ENCODE results near the gene CLEC3B. TPM values are rescaled to one million over a fixed set of nuclear protein-coding genes. Genes with fewer than 3 reads are reported as not detected.

The CLEC3B gene
- total RNA-seq, 4 donors from 2014 or later, result 20.4 to 127 (median 77.6) TPM

DNA sequence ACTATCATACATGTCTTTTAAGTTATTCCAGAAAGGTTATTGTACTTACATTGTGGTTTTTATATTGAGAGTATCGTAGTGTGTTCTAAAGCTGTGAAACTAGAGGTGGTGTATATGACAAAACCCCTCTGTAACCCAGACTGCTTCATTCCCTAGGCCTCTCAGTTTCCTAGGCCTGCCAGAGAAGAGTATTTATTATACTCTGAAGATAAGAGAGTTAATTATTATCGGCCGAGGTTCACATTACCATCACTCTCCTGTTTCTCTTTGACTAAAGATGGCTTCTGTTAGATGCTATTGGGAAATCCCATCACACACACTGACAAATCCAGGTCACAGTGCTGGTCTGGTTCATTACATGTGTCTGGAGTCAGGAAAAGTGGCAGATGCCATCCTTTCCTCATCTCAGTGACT, 29.5 kb upstream of the CLEC3B start:
- no peak for TF ChIP-seq POLR2AphosphoS5 (IDR thresholded peaks at IDR 0.05)
- TF ChIP-seq POLR2A (IDR thresholded peaks at IDR 0.05), result no peak
- H3K4me1 ChIP-seq, result peaks cover 0 to 28% (median 6%) of the 10 kb centered on the region in 3 donors
- H3K36me3 ChIP-seq, result peaks cover 0 to 77% of the 10 kb centered on the region in 2 donors
- H3K27ac ChIP-seq, result no peak overlapping the region
- no peaks in the 10 kb centered on the region for H3K27me3 ChIP-seq
- 70 to 76% methylated on average over 3 of the region's 3 CpGs for WGBS, 2 donors (ENCODE audit: low coverage in 1 of 2)
- no peak for ATAC-seq
- no peak overlapping the region for H3K4me3 ChIP-seq
- no peaks in the 10 kb centered on the region for H3K9me3 ChIP-seq

DNA sequence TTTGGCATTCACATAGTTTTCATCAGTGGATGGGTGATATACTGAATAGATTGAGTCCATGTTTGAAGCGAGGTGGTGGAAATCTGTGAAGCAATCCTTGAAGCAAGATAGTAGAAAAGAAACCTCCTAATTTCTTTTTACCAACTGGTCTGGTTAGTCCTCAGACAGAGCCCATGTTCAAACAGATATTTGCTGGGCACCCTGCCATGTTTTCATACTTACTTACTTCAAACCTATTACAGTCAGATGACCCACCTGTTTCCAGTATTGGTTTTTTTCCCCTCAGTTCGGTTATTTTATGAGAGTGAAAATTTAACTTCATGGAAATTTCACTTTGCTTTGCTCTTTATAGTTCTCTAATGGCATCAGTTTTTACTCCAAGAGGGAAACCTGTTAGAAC, 26.3 kb upstream of the CLEC3B start:
- H3K9me3 ChIP-seq, result peaks cover 0 to 2% (median 0%) of the 10 kb centered on the region in 3 donors
- no peaks in the 10 kb centered on the region for H3K27me3 ChIP-seq
- 75 to 77% methylated on average over 2 of the region's 2 CpGs for WGBS, 2 donors (ENCODE audit: low coverage in 1 of 2)
- no peak overlapping the region for H3K27ac ChIP-seq
- peaks cover 0 to 13% (median 6%) of the 10 kb centered on the region in 3 donors for H3K4me1 ChIP-seq
- H3K36me3 ChIP-seq, result peaks cover 0 to 87% of the 10 kb centered on the region in 2 donors
- TF ChIP-seq POLR2AphosphoS5 (IDR thresholded peaks at IDR 0.05) (no peak), EP300 (IDR thresholded peaks at IDR 0.05) (no peak), POLR2A (IDR thresholded peaks at IDR 0.05) (no peak)
- TF ChIP-seq, protein P1, sequence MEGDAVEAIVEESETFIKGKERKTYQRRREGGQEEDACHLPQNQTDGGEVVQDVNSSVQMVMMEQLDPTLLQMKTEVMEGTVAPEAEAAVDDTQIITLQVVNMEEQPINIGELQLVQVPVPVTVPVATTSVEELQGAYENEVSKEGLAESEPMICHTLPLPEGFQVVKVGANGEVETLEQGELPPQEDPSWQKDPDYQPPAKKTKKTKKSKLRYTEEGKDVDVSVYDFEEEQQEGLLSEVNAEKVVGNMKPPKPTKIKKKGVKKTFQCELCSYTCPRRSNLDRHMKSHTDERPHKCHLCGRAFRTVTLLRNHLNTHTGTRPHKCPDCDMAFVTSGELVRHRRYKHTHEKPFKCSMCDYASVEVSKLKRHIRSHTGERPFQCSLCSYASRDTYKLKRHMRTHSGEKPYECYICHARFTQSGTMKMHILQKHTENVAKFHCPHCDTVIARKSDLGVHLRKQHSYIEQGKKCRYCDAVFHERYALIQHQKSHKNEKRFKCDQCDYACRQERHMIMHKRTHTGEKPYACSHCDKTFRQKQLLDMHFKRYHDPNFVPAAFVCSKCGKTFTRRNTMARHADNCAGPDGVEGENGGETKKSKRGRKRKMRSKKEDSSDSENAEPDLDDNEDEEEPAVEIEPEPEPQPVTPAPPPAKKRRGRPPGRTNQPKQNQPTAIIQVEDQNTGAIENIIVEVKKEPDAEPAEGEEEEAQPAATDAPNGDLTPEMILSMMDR (IDR thresholded peaks at IDR 0.05), result no peak
- ATAC-seq, result no peak
- H3K4me3 ChIP-seq, result no peak overlapping the region

DNA sequence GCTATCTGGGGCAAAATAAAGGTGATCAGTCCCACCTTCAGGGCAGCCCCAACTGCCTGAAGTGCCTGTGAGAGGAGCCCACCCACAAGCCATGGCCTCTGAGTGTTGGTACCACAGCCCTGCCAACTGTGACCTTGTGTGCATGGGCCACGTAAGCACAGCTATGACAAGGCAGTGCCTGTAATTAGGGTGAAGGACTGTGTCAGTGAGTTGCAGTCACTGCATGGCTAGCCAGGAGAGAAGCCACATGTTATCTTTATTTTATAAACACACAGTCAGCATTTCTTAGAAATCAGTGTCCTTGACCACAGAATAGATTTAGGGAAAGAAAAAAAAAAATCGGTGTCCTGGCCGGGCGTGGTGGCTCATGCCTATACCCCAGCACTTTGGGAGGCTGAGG, 25.3 kb upstream of the CLEC3B start:
- Histone ChIP-seq H3K9me3 (peaks cover 0 to 5% (median 0%) of the 10 kb centered on the region in 3 donors), H3K4me1 (peaks cover 0 to 3% (median 0%) of the 10 kb centered on the region in 3 donors), H3K36me3 (peaks cover 0 to 95% of the 10 kb centered on the region in 2 donors), H3K27ac (no peak overlapping the region), H3K4me3 (no peak overlapping the region), H3K27me3 (no peaks in the 10 kb centered on the region)
- WGBS, 2 donors (ENCODE audit: low coverage in 1 of 2), result 90% methylated on average over 3 to 4 of the region's 4 CpGs
- ATAC-seq, result no peak
- TF ChIP-seq POLR2AphosphoS5 (IDR thresholded peaks at IDR 0.05) (no peak), EP300 (IDR thresholded peaks at IDR 0.05) (no peak), POLR2A (IDR thresholded peaks at IDR 0.05) (no peak)
- TF ChIP-seq, protein P1 (IDR thresholded peaks at IDR 0.05), result no peak

DNA sequence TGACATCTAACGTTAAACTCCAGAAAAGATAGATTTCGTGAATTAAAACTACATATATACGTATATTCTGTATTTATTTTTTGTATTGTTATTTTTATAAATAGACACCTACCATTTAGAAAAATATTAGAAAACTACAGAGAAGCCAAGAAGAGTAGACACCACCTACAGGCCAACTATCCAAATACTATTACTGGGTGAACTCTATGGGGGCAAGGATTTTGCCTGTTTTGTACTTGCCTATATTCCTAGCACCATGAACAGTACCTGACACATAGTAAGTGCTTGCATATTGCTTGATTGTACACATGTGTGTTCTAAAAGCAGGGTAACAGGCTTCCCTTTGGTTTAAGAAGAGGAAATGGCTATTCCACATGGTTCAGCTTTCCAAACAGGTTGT, 24.4 kb upstream of the CLEC3B start:
- Histone ChIP-seq H3K4me1 (no peaks in the 10 kb centered on the region), H3K36me3 (peaks cover 0 to 93% of the 10 kb centered on the region in 2 donors), H3K9me3 (peaks cover 0 to 5% (median 0%) of the 10 kb centered on the region in 3 donors), H3K27me3 (no peaks in the 10 kb centered on the region), H3K27ac (no peak overlapping the region), H3K4me3 (no peak overlapping the region)
- no peak for TF ChIP-seq POLR2AphosphoS5 (IDR thresholded peaks at IDR 0.05)
- TF ChIP-seq, protein P1 (IDR thresholded peaks at IDR 0.05), result no peak
- no peak for TF ChIP-seq POLR2A (IDR thresholded peaks at IDR 0.05)
- TF ChIP-seq EP300 (IDR thresholded peaks at IDR 0.05), result no peak
- WGBS, 2 donors (ENCODE audit: low coverage in 1 of 2), result 82 to 95% methylated on average over 3 of the region's 3 CpGs
- no peak for ATAC-seq

DNA sequence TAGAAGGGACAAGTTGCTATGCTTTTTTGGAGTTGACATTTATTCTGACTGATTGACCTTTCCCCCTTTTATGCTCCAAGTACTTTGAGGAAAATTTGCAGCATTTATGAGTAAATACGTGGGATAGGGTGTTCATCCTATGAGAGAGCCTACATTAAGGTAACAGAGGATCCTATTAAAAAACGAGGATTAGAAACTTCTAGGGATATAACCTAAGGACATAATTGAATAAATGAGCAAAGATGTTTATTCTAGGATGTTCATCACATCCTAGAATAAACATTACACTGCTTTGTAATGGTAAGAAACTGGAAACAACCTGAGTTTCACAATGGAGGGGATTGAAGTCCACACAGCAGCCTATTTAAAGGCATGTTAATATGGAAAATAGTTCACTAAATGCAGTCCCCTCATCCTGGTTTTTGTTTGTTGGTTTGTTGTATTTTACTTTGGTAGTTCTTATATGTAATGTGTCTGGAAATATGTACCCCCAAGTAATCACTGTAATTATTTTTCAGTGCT, 23.9 kb upstream of the CLEC3B start:
- Histone ChIP-seq H3K9me3 (peaks cover 0 to 5% (median 0%) of the 10 kb centered on the region in 3 donors), H3K4me3 (no peak overlapping the region), H3K4me1 (no peaks in the 10 kb centered on the region), H3K27ac (no peak overlapping the region), H3K36me3 (peaks cover 0 to 93% of the 10 kb centered on the region in 2 donors), H3K27me3 (no peaks in the 10 kb centered on the region)
- ATAC-seq, result no peak
- TF ChIP-seq POLR2AphosphoS5 (IDR thresholded peaks at IDR 0.05) (no peak), EP300 (IDR thresholded peaks at IDR 0.05) (no peak), POLR2A (IDR thresholded peaks at IDR 0.05) (no peak)
- TF ChIP-seq, protein P1 (IDR thresholded peaks at IDR 0.05), result no peak
- 62 to 65% methylated on average over 2 of the region's 2 CpGs for WGBS, 2 donors (ENCODE audit: low coverage in 1 of 2)
